Measurements from ENCODE around the gene VASH1.
"Not testable (repeated sequence)": the region's sequence is repeated elsewhere in the genome, so short reads cannot be mapped to it uniquely, and the experiment has no call there.

VASH1 gene

DNA sequence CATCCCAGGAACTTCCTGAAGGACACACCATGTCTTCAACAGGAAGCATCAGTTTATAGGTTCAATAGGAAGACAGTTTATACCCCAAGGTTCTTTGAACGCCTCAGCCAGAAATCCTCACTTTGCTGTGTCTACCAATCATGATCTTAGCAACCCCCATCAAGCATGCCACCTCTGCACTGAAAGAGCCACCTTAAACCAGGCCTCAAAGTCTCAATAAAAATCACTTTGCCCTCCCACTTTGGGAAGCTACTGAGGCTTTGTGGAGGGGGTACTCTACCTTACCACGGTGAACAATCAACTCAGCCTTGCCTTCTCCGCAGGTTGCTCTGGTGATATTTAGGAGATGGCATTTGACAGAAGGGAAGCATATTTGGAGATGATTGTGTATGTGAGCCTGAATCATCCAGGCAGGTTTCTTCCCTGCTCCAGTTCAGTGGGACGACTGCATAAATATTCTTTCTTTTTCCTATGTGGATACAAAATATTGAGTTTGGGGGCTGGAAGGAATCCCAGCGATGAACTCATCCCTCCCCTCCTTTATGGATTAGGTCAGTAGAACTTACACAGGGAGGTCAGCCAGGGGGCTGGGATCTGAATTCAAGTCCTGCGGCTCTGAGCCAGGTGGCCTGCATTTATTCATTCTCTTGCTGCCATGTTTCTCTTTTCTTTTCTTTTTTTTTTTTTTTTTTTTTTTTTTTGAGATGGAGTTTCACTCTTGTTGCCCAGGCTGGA, 42.8 kb upstream of the VASH1 start:
- peaks cover 0 to 5% (median 0%) of the 10 kb centered on the region in 11 experiments; a peak in 1 of 22 replicates for H3K9me3 ChIP-seq (replicated peaks in 1 of 11)
- peaks cover 0 to 4% (median 0%) of the 10 kb centered on the region in 11 experiments; a peak in 2 of 22 replicates for H3K27me3 ChIP-seq
- no peaks in the 10 kb centered on the region for H3K36me3 ChIP-seq
- peak overlapping the region in 8 of 11 experiments; percentile 2 to 89 (median 74); a peak in 8 of 22 replicates for H3K4me2 ChIP-seq
- no peak overlapping the region for H3K4me3 ChIP-seq
- peaks cover 50 to 67% (median 54%) of the 10 kb centered on the region in 10 experiments for H3K4me1 ChIP-seq
- no peak for TF ChIP-seq Cebpa-rat (IDR thresholded peaks at IDR 0.05)
- no peak overlapping the region for H3K9ac ChIP-seq
- no peaks in the 10 kb centered on the region for H4K20me1 ChIP-seq
- H3K27ac ChIP-seq = no peak overlapping the region

DNA sequence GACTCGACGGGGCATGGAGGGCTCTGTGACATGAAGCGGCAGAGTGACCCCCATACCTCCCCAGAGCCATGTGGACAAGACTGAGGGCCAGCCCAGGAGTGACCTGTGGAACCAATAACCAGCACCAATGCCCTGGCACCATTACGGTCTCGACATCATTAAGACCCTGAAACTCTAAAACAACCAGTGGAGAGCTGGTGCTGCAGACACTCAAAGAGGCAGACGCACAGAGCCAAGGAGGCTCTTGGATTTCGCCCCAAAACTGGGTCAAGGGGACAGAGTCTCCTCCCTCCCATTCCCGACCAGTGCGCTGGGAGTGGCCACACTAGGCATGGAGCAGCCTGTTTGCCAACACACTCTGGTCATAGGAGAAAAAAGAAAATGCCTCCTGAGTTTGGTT, 41.6 kb upstream of the VASH1 start:
- H3K4me1 ChIP-seq = peaks cover 43 to 63% (median 54%) of the 10 kb centered on the region in 10 experiments
- peak overlapping the region in 8 of 11 experiments; percentile 2 to 63 (median 52); a peak in 12 of 22 replicates for H3K27ac ChIP-seq
- H3K27me3 ChIP-seq = peaks cover 0 to 4% (median 0%) of the 10 kb centered on the region in 11 experiments; a peak in 2 of 22 replicates
- H3K36me3 ChIP-seq = no peaks in the 10 kb centered on the region
- H3K4me3 ChIP-seq = no peak overlapping the region
- H4K20me1 ChIP-seq = no peaks in the 10 kb centered on the region
- peaks cover 0 to 5% (median 0%) of the 10 kb centered on the region in 11 experiments; a peak in 1 of 22 replicates for H3K9me3 ChIP-seq (replicated peaks in 1 of 11)
- peak overlapping the region; percentile 52 to 90 (median 75) for H3K4me2 ChIP-seq
- H3K9ac ChIP-seq = peak overlapping the region in 4 of 11 experiments; percentile 15 to 62 (median 28); a peak in 5 of 22 replicates
- TF ChIP-seq Cebpa-rat (IDR thresholded peaks at IDR 0.05) = no peak

DNA sequence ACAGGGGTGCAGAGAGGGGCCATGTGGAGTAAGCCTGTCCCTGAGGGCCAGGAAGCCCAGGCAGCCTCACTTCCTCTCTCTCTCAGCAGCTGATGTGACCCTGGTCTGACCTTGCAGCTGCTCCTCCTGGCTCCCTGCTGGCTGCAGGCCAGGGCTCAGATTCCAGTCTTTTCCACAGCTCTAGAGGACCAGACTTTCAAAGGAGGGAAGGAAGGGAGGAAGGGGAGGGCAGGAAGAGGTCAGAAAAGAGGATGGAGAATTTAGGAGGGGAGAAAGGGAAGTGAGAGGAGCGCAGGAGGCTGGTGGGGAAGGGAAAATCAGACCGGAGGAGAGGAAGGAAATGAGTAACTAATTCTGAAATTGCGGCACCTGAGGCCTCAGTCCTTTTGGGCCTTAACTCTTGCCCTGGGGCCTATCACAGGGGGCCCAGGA, 40.9 kb upstream of the VASH1 start:
- Histone ChIP-seq H3K4me2 (peak overlapping the region; percentile 52 to 90 (median 75)), H3K27me3 (peaks cover 0 to 4% (median 0%) of the 10 kb centered on the region in 11 experiments; a peak in 2 of 22 replicates), H3K4me3 (no peak overlapping the region), H3K36me3 (no peaks in the 10 kb centered on the region), H4K20me1 (no peaks in the 10 kb centered on the region), H3K9ac (peak overlapping the region in 7 of 11 experiments; percentile 23 to 62 (median 35); a peak in 9 of 22 replicates), H3K27ac (peak overlapping the region in 9 of 11 experiments; percentile 2 to 63 (median 49); a peak in 15 of 22 replicates), H3K4me1 (peaks cover 41 to 61% (median 51%) of the 10 kb centered on the region in 10 experiments), H3K9me3 (replicated peaks in 1 of 11) (peaks cover 0 to 5% (median 0%) of the 10 kb centered on the region in 11 experiments; a peak in 1 of 22 replicates)
- no peak for TF ChIP-seq Cebpa-rat (IDR thresholded peaks at IDR 0.05)

DNA sequence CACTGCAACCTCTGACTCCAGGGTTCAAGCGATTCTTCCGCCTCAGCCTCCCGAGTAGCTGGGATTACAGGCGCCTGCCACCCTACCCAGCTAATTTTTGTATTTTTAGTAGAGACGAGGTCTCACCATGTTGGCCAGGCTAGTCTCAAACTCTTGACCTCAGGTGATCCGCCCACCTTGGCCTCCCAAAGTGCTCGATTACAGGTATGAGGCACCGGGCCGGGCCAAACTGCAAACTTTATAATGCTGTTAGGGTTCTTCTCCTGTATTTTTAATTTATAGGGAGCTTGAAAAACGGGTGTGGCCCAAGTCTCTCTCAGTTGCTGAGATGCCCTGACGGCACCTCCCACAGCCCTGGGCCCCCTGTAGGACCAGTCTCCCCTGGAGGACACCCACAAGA, 39.8 kb upstream of the VASH1 start:
- Histone ChIP-seq H3K4me1 (peaks cover 31 to 49% (median 40%) of the 10 kb centered on the region in 10 experiments), H3K4me2 (peak overlapping the region in 3 of 11 experiments; percentile 12 to 82 (median 16); a peak in 2 of 22 replicates)
- not testable (repeated sequence) for H3K36me3 ChIP-seq; H3K9me3 ChIP-seq (replicated peaks in 1 of 11); H3K27me3 ChIP-seq; H3K9ac ChIP-seq; H3K4me3 ChIP-seq; H3K27ac ChIP-seq; H4K20me1 ChIP-seq

- Histone ChIP-seq H4K20me1 (no peaks in the 10 kb centered on the region), H3K36me3 (no peaks in the 10 kb centered on the region), H3K4me2 (no peak overlapping the region), H3K4me3 (no peak overlapping the region), H3K9me3 (replicated peaks in 1 of 11) (no peaks in the 10 kb centered on the region), H3K4me1 (peaks cover 23 to 36% (median 29%) of the 10 kb centered on the region in 10 experiments), H3K9ac (no peak overlapping the region), H3K27me3 (no peaks in the 10 kb centered on the region), H3K27ac (no peak overlapping the region)
- TF ChIP-seq Cebpa-rat (IDR thresholded peaks at IDR 0.05) = no peak
Measured at GRCh38 chr14:76724651-76725550, 36.4 kb upstream of the VASH1 start.

GRCh38 chr14:76726551-76726970, 34.7 kb upstream of the VASH1 start:
- no peak for TF ChIP-seq Cebpa-rat (IDR thresholded peaks at IDR 0.05)
- Histone ChIP-seq H3K36me3 (no peaks in the 10 kb centered on the region), H4K20me1 (no peaks in the 10 kb centered on the region), H3K27me3 (no peaks in the 10 kb centered on the region), H3K4me1 (peaks cover 11 to 31% (median 20%) of the 10 kb centered on the region in 10 experiments), H3K9ac (no peak overlapping the region), H3K4me3 (no peak overlapping the region), H3K27ac (no peak overlapping the region), H3K4me2 (peak overlapping the region in 4 of 11 experiments; percentile 16 to 29 (median 24); a peak in 2 of 22 replicates), H3K9me3 (replicated peaks in 1 of 11) (no peaks in the 10 kb centered on the region)

DNA sequence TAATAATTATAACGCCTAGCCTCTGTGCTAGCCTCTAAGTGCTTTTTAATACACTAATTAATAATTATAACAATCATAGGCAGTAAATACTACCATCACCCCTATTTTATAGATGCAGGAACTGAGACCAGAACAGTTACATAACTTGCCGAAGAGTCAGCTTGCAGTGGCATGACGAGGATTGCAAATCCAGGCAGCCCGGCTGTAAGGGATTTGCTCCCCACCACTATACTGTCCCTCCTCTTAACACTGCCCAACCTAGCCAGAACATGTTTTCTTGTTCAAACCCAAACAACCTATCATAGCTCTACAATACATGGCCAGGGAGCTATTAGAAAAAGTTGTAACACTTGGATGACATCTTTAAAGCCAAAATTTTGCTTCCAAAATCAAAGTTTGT, 33.9 kb upstream of the VASH1 start:
- Histone ChIP-seq H3K9ac (no peak overlapping the region), H3K27ac (no peak overlapping the region), H3K4me2 (peak overlapping the region in 9 of 11 experiments; percentile 16 to 67 (median 29); a peak in 11 of 22 replicates), H3K36me3 (no peaks in the 10 kb centered on the region), H3K27me3 (no peaks in the 10 kb centered on the region), H3K9me3 (replicated peaks in 1 of 11) (no peaks in the 10 kb centered on the region), H3K4me3 (no peak overlapping the region), H3K4me1 (peaks cover 11 to 31% (median 20%) of the 10 kb centered on the region in 10 experiments), H4K20me1 (no peaks in the 10 kb centered on the region)
- no peak for TF ChIP-seq Cebpa-rat (IDR thresholded peaks at IDR 0.05)

DNA sequence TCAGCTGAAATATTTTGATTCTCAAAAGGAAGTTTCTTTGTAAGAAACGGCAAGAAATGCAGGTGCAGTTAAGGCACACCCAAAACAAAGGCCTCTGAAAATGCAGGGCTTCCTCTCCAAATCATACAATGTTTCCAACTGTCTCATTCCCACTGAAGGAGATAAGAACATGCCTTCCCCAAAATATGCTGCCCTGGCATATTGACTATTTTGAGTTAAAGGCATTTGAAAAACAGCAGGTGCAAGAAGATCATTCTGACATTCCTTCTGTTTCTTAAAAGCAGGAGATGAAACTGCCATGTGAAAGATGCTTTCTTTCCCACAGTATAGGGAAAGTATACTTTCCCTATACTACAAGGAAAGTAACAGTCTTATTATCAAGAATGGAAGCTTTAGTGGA, 33.4 kb upstream of the VASH1 start:
- Histone ChIP-seq H3K4me1 (peaks cover 11 to 31% (median 20%) of the 10 kb centered on the region in 10 experiments), H3K4me2 (peak overlapping the region in 6 of 11 experiments; percentile 16 to 67 (median 39); a peak in 9 of 22 replicates), H4K20me1 (no peaks in the 10 kb centered on the region), H3K27ac (no peak overlapping the region), H3K36me3 (no peaks in the 10 kb centered on the region), H3K9me3 (replicated peaks in 1 of 11) (no peaks in the 10 kb centered on the region), H3K9ac (no peak overlapping the region), H3K27me3 (no peaks in the 10 kb centered on the region), H3K4me3 (no peak overlapping the region)
- TF ChIP-seq Cebpa-rat (IDR thresholded peaks at IDR 0.05) = no peak

- H3K4me2 ChIP-seq = no peak overlapping the region; a peak in 1 of 22 replicates
- H3K27me3 ChIP-seq = no peaks in the 10 kb centered on the region
- no peak for TF ChIP-seq Cebpa-rat (IDR thresholded peaks at IDR 0.05)
Measured at GRCh38 chr14:76729258-76729657, 32.0 kb upstream of the VASH1 start.

More at GRCh38 chr14:76729258-76729657, 32.0 kb upstream of the VASH1 start:
- no peaks in the 10 kb centered on the region for H4K20me1 ChIP-seq
- H3K36me3 ChIP-seq = no peaks in the 10 kb centered on the region
- H3K4me1 ChIP-seq = peaks cover 11 to 31% (median 20%) of the 10 kb centered on the region in 10 experiments
- no peak overlapping the region for H3K27ac ChIP-seq
- H3K9ac ChIP-seq = no peak overlapping the region
- peaks cover 0 to 1% (median 1%) of the 10 kb centered on the region in 11 experiments; a peak in 11 of 22 replicates for H3K9me3 ChIP-seq (replicated peaks in 1 of 11)
- no peak overlapping the region for H3K4me3 ChIP-seq

All from BLaER1 treated with 17β-estradiol and CSF1 and Interleukin-3, amounts not matched to agents 10 nM and 100 nM (cell line).